Measurements from ENCODE around the gene CES1.
A peak's percentile ranks its signal among the peaks of the same experiment; 100 is the strongest.
"Not testable (repeated sequence)": the region's sequence is repeated elsewhere in the genome, so short reads cannot be mapped to it uniquely, and the experiment has no call there.

Gene CES1

GRCh38 chr16:55805104-55805503, 27.8 kb downstream of the CES1 start:
- H3K4me3 ChIP-seq, H3K27ac ChIP-seq: not testable (repeated sequence)

- not testable (repeated sequence) for H3K27ac ChIP-seq, H3K4me3 ChIP-seq
These were observed 29.2 kb downstream of the CES1 start for GRCh38 chr16:55803681-55804080.

- H3K4me3 ChIP-seq, result not testable (repeated sequence)
These were observed 39.9 kb downstream of the CES1 start for GRCh38 chr16:55792934-55793374.

GRCh38 chr16:55791512-55791911, 41.4 kb downstream of the CES1 start:
- not testable (repeated sequence) for H3K4me3 ChIP-seq, H3K27ac ChIP-seq

More at GRCh38 chr16:55792934-55793374, 39.9 kb downstream of the CES1 start:
- H3K27ac ChIP-seq, result not testable (repeated sequence)

- H3K4me3 ChIP-seq, H3K27ac ChIP-seq: not testable (repeated sequence)
These were observed 42.7 kb downstream of the CES1 start for GRCh38 chr16:55790240-55790639.

GRCh38 chr16:55782793-55783091, 50.2 kb downstream of the CES1 start:
- not testable (repeated sequence) for H3K4me3 ChIP-seq, H3K27ac ChIP-seq

- H3K4me3 ChIP-seq, result not testable (repeated sequence)
These were observed 50.7 kb downstream of the CES1 start for GRCh38 chr16:55782091-55782792.

GRCh38 chr16:55781456-55781855, 51.4 kb downstream of the CES1 start:
- not testable (repeated sequence) for H3K27ac ChIP-seq, H3K4me3 ChIP-seq

More at GRCh38 chr16:55782091-55782792, 50.7 kb downstream of the CES1 start:
- not testable (repeated sequence) for H3K27ac ChIP-seq

- not testable (repeated sequence) for H3K27ac ChIP-seq, H3K4me3 ChIP-seq
These were observed 52.8 kb downstream of the CES1 start for GRCh38 chr16:55780095-55780407.

- no peak overlapping the region for H3K27ac ChIP-seq
- no peak overlapping the region for H3K4me3 ChIP-seq
These were observed 53.3 kb downstream of the CES1 start for GRCh38 chr16:55779402-55780094.

- Histone ChIP-seq H3K27ac (no peak overlapping the region), H3K4me3 (no peak overlapping the region)
These were observed 54.1 kb downstream of the CES1 start for GRCh38 chr16:55778757-55779156.

- Histone ChIP-seq H3K27ac (no peak overlapping the region), H3K4me3 (no peak overlapping the region)
These were observed 57.0 kb downstream of the CES1 start for GRCh38 chr16:55775857-55776256.

- Histone ChIP-seq H3K4me3 (no peak overlapping the region), H3K27ac (no peak overlapping the region)
These were observed 58.9 kb downstream of the CES1 start for GRCh38 chr16:55773859-55774549.

GRCh38 chr16:55765161-55765560, 67.7 kb downstream of the CES1 start:
- H3K27ac ChIP-seq, result no peak overlapping the region

GRCh38 chr16:55760310-55761001, 72.4 kb downstream of the CES1 start:
- H3K27ac ChIP-seq, result no peak overlapping the region
- H3K4me3 ChIP-seq, result no peak overlapping the region

More at GRCh38 chr16:55765161-55765560, 67.7 kb downstream of the CES1 start:
- H3K4me3 ChIP-seq, result no peak overlapping the region

- not testable (repeated sequence) for H3K4me3 ChIP-seq, H3K27ac ChIP-seq
These were observed 73.0 kb downstream of the CES1 start for GRCh38 chr16:55759965-55760309.

- H3K4me3 ChIP-seq, H3K27ac ChIP-seq: not testable (repeated sequence)
These were observed 75.0 kb downstream of the CES1 start for GRCh38 chr16:55757595-55758527.

- H3K27ac ChIP-seq, result no peak overlapping the region
- no peak overlapping the region for H3K4me3 ChIP-seq
These were observed 75.9 kb downstream of the CES1 start for GRCh38 chr16:55756963-55757362.

- H3K27ac ChIP-seq, result peak overlapping the region in 1 of 21 experiments; percentile 68
- no peak overlapping the region for H3K4me3 ChIP-seq
These were observed 78.8 kb downstream of the CES1 start for GRCh38 chr16:55754056-55754455.
